NOMO-1 treated with dmso at 0.1 percent for 144 hours (cell line): ENCODE data around the gene GSKIP.

Source experiments
- DNase-seq: peaks from one replicate; lab custom pipeline; 2025; ENCODE audit not compliant: unreplicated experiment; lab: John Stamatoyannopoulos, UW

Gene GSKIP

DNA sequence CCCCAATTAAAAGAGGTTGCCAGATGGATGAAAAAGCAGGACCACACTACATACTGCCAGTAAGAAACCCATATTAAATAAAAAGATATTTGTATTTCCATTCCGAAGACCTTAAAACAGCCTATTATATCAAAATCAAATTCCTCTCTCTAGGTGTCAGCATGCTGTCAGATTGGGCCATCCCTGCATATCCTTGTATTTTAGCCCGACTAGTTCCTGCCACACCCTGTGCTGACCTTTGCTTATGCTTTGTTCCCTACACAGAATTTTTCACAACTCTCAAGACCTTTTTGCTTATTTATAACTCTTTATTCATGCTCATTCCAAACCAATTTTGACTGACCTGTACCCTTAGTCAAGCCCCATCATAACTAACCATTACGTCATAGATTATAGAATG lies 12.8 kb downstream of the GSKIP start:
- no peak for DNase-seq

DNA sequence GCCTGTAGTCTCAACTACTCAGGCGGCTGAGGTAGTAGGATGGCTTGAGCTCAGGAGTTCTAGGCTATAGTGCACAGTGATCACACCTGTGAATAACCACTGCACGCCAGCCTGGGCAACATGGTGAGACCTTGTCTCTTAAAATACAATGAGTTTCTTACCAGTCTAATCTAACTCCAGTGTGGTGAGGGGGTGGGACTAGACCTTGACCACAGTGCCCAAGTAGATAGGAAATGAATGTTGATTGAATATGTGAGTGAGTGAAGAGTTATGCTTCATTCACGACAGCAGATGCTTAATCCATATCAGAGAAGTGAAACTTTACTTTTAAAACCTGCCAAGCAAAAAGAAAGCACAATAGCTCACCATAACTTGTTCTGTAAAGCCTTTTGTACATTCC lies 17.4 kb downstream of the GSKIP start:
- DNase-seq, result no peak

DNA sequence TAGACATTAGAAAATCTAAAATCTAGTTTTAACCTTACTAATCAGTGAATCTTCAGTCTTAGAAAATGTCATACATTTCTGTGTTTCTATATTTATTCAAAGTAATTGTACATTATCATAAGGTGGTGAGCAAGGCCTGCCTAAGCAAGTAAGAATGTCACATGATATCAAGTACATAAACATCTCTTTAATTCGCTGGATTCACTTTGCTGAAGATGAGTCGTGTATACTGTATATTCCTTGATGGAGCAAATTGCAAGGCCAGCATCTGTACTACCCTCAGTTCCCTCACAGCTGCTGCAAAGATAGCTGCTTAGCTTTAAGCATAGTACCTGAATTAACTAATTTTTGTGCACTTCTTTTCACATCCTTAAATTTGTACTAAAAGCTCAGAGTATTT lies 20.1 kb downstream of the GSKIP start:
- no peak for DNase-seq

DNA sequence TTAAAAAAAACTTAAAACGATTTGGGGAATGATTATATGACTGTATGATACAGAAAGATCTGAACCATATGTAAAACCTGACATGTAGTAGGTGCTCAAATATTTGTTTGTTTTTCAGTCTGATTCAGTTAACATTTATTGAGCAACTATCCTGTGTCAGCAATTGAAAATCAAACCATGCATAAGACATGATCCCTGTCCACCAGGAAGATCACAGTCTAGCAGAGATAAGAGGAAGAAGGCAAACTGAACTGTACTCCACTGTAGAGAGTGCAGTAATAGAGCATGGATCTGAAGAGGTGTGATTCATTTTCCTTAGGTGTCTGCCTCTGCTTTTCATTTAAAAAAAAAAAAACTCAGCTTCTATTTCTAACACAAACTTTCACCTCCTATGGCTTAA lies 20.7 kb downstream of the GSKIP start:
- no peak for DNase-seq

DNA sequence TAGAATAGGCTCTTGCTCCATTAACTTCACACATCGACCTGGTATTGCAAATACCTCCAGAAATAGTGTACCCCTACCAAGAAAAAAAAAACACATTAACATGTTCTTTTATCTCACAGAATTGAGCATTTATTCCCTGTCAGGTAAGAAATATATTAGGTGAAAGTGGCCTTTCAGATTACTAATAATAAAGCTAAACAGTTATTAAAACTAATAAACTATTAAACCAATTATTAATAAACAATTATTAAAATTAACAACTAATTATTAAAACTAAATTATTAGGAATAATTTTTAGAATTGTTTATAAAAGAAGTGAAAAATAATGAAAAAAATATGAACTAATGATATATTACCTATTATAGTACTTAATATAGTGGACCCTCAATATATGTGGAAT lies 21.4 kb downstream of the GSKIP start:
- DNase-seq, result no peak

DNA sequence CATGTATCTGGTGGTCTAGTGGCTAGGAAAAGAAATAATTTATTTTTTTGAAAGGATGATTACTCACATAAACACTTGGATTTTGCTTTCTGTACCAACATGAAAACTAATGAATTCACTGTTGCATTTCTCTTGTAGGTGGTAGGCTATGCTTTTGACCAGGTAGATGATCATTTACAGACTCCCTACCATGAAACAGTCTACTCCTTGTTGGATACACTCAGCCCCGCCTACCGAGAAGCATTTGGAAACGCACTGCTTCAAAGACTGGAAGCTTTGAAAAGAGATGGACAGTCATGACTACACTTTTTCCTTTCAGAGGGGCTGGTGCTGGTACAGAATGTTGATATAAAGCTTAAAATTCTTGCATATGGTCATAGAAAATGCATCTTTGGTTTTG lies 22.1 kb downstream of the GSKIP start:
- no peak for DNase-seq

DNA sequence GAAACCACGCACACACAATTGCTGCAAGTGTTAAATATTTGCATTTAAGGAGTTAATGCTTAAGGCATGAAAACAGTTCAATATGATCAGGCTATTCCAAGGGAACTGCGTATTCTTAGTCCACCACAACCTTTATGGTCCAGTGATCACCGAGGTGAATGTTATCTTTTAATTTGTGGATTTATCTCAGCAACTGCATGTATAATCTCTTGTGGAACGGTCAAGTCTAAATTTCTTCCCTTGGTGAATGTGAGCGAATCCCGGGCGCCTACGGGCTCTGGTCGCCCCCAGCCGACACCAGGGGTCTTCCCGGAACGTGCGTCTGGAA lies 27.6 kb downstream of the GSKIP start:
- no peak for DNase-seq

DNA sequence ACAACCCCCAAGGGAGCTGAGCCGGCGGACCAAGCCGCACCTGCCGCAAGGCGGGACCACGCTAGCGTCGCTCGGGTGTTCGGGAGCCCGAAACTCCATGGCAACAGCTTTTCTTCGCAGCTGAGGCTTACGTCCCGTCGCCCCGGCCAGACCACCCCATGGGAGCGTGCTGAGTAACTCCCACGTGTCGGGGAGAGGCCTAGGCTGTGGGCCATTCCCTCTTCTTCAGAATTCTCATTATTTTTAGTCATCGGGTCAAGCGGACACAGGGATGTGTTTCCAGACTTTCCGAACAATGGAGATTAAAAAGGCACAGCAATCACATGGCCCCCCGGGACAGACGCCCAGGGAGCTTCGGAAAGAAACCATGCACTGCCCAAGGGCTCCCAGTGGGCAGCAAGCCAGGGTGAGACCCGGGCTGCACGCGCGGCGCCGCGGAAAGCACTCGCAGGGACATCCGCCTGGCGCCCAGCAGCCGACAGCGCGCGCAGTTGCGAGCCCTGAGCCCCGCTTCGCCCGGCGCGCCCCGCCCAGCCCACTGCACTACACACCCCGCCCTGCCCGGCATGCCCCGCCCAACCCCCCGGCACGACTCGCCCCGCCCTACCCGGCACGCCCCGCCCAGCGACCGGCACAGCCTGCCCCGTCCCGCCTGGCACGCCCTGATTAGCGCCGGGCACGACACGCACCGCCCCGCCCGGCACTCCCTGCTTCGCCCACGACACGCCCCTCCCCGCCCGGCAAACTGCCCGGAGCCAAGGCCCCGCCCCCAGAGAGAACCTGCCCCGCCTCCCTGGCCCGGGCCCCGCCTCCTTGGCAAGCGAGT lies 28.2 kb downstream of the GSKIP start:
- peak; percentile 92 for DNase-seq

DNA sequence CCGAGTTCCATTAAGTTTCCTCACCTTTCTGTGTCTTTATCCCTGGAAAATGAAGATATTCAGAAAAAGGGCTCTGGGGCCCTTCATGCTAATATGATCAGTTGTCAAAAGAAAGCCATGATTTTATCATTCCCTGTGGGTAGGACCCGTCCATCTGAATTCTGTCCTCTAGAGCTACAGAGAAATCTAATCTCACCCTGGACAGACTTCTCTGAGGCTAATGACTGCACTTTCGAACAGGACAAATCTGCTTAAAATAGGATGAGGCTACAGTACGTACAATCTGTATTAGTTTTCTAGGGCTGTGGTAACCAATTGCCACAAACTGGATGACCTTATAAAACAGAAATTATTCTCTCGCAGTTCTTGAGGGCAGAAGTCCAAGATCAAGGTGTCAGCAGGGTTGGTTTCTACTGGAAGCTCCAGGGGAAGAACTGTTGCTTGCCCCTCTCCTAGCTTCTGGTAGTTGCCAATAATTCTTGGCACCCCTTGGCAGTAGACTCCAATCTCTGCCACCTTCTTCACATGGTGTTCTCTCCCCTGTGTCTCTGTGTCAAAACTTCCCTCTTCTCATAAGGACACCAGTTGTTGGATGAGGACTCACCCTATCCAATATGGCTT lies 29.9 kb downstream of the GSKIP start:
- no peak for DNase-seq

DNA sequence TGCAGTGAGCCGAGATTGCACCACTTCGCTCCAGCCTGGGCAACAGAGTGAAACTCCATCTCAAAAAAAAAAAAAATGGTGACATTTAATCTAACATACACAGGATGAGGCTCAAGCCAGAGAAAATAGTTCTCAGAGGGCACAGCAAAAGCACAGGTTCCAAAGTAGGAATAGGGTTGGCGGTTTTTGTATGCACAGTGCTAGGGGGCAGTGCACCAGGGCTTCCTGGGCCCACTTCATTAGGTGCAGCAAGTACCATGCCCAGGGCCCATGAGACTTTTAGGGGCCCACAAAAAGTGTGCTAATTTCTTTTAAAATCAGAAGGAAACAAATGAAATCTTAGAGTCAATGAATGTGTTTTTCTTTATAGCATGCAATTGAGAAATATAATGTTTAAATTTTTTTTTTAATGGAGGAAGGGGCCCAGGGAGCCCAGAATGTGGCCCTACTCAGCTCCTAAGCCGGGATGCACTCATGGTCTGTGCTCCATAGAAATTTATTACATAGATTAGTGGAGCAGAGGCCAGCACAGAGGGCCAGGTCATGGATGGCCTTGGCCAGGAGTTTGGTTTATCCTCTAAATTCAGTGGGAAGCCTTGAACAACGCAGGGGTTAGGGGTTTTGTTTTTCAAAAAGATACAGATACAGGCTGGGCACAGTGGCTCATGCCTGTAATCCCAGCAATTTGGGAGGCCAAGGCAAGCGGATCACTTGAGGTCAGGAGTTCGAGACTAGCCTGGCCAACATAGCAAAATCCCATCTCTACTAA lies 30.9 kb downstream of the GSKIP start:
- no peak for DNase-seq

DNA sequence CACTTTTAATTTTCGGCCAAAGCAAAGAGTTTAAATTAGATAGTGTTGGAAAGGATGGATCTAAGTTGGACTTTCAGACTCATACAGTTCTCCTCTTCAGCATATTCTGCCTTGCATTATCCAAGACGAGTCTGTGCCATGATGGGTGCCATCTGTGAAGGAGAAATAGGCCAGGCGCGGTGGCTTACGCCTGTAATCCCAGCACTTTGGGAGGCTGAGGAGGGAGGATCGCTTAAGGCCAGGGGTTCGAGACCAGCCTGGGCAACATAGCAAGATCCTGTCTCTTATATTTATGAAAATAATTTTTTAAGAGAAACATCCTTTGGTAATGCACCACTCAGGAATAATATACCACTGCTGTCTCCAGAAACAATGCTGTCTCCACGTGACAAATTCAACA lies 35.1 kb downstream of the GSKIP start:
- DNase-seq, result no peak

DNA sequence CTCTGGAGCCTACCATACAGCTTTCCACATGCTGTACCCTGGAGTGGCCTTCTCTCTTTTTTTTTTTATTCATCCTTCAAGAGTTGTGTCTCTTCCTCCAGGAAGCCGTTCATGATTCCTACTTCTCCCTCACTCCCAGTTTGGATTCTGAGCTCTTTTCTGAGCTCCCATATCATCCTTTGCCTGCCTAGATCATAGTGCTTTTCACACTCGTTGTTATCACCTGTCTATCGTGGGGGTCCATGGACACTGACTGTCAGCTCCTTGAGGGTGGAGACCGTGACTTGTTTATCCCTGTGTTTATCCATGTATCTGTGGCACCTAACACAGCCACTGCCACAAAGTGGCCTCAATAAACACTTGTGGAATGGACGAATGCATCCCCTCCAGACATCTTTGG lies 35.6 kb downstream of the GSKIP start:
- no peak for DNase-seq

DNA sequence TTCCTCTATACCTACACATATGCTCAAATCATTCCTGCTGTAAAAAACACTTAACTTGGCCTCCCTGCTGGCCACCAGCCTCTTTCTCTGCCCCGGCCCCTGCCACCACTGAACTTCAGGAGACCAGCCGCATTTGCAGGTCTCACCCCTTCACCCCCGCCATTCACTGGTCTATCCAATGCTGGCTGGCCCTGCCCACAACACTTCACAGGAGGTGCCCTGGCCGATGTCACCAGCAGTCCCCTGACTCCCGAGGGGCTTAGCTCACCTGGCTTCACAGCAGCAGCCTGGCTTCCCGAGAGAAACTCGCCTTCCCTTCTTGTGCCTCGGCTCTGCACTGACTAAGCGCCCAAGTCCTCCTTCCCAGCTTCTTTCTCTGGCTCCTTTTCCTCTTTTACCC lies 36.1 kb downstream of the GSKIP start:
- DNase-seq, result no peak

DNA sequence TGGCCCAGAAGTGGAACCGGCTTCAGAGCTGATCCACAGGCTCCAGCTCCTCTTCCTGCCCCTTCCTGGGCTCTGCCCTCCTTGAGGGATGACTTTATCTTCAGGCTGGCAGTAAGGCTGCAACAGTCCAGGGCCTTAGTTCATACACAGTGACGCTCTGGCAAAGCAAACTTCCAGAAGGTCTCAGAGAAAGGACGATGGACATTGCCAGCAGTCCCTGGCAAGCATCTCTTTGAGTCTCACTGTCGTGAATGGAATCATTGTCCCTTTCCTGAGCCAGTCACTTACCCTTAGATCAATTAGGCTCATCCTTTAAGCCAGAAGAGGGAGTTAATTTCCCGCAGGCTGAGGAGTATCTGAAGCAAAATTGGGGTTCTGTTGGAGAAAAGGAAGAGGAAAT lies 37.2 kb downstream of the GSKIP start:
- no peak for DNase-seq

DNA sequence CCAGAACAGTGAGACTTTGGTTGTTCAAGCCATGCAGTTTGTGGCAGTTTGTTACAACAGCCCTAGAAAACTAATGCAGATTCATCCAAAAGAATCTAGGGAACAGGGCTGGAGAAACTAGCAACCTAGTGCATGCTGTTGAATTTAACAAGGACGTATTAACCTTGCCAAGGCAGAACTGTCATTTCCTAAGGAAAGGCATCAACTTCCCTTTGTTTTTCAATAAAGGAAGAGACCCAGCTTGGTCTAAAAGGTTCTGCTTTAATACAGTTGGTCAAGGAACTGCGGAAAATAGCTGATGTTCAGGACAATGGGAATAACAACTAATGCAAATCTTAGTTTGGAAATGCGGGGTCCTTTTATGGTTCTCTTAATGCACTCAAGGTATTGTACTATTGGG lies 40.1 kb downstream of the GSKIP start:
- no peak for DNase-seq

DNA sequence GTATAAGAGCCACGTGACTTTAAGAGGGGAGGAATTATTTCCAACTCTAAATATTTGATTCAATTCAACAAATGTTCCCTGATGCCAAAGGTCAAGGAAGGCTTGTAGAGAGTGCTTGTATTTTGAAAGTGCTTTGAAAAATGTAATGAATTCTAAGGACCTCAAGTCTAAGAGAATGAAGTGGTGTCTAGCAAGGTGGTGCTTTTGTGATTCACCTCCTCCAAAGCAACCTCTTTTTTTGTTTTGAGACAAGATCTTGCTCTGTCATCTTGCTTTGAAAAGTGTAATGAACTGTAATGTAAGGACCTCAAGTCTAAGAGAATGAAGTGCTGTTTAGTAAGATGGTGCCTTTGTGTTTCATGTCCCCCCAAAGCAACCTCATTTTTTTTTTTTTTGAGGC lies 42.4 kb downstream of the GSKIP start:
- no peak for DNase-seq

DNA sequence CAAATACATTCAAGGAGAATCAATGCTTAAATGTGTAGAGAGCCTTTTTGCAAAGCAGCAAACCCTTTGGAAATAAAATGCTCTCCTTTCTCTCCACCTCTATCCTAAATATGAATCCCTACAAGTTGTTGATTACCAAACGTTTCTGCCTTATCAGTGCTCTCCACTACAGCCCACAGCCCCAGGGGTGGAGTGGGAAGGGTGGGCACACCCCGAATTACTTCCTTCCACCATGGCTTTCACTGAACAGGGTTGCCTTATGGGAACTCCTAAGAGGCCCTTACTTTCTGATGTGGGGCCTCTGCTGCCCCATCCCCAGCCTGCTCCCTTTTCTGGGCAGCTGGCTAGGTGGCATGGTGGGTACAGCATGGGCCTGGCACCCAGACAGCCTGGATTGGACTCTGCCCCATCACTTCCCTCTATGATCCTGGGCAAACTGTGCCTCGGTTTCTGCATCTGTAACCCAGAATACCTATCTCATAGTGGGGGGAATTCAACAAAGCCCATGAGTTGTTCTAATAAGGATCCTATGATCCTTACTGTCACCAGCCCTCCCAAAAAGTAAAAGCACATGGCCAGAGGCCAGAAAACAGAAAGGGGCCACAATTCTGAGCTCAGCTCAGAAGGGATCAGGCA lies 44.7 kb downstream of the GSKIP start:
- no peak for DNase-seq

DNA sequence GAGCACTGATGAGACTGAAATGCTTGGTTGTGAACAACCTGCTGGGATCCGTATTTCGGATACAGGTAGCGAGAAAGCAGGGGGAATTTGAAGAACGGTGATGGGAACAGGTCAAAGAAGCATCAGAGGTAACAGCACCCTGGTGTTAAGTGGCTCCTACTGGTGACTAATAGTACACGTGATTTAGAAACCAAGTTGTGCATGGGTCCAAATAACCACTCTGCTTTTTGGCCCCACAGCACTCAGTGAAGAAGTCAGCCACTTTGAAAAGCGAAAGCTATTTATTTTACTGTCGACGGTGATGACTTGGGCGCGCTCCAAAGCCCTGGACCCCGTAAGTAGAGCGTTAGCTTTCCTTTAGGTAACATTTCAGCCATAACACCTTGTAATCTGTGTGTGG lies 45.3 kb downstream of the GSKIP start:
- DNase-seq, result no peak

DNA sequence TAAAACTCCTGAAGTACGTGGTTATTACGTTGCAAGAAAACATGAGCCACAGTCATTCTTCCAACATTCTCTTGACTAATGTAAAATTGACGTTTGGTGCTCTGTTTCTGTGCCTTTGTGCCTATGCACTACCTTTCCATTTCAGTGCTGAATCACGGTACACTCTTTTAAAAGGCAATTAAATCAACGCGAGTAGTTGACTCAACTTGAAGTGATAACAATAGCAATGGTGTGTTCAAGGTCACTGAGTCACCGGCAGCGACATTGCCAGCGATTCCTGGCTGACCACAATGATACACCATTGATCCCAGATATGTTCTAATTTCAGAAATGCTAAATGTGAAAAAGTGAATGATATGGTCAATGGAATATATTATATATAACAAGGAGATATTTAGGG lies 46.4 kb downstream of the GSKIP start:
- no peak for DNase-seq

DNA sequence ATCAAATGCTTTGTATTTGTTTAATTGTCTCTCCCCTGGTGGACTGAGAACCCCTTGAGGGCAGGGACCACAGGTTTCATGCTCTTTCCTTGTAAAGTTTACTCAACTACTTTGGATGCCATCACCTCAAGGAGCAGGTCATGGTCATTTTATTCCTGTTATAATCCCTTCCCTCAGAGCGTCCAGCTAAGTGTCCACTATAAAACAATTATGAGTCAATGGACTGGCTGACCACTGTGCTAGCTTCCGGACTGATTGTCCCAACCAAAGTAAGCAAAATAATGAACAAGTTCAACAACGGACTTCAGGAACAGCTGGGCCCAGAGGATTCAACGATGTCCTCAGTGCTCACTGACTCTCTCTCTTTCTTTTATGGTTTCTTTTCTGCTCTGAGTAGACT lies 46.8 kb downstream of the GSKIP start:
- DNase-seq, result no peak

DNA sequence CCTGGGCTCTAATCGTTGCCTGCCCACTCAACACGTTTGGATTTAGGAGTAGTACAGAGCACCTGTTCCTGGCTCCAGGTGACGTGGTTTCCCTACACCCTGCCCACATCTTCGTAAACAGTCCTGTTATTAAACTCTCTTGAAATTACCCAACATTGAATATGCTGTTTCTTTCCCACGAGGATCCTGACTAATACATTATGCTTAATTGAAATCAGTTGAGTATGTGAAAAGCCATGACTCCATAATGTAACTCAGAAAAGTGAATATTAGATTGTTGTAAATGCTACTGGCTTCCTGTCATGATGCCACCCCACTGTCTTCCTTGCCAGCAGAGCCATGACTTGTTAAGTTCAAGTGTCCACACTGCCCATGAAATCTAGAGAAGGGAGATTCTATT lies 50.2 kb downstream of the GSKIP start:
- no peak for DNase-seq

DNA sequence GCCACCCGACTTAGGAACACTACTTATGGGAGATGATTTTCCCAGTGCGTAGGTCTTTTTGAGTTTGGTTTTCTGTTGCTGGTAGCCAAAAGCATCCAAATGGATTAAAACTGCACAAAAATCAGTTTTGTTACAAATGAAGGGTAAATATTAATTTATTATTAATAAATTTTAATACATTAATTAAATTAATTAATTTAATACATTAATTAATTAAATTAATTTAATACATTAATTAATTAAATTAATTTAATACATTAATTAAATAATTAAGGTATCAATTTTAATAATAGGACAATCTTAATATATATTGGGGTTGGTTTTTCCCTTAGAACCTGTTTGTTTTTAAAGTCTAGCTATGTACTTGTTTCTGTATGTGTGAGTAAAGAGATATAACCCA lies 52.2 kb downstream of the GSKIP start:
- DNase-seq, result no peak
